ENCODE results near the gene PLPP4. TPM values are rescaled to one million over a fixed set of nuclear protein-coding genes. Genes with fewer than 3 reads are reported as not detected.

The PLPP4 gene
- total and polyA plus RNA-seq, 2 donors (not counting 3 experiments of a cell fraction or from before 2014, with no cell fraction given): 15.5 to 36.4 TPM

DNA sequence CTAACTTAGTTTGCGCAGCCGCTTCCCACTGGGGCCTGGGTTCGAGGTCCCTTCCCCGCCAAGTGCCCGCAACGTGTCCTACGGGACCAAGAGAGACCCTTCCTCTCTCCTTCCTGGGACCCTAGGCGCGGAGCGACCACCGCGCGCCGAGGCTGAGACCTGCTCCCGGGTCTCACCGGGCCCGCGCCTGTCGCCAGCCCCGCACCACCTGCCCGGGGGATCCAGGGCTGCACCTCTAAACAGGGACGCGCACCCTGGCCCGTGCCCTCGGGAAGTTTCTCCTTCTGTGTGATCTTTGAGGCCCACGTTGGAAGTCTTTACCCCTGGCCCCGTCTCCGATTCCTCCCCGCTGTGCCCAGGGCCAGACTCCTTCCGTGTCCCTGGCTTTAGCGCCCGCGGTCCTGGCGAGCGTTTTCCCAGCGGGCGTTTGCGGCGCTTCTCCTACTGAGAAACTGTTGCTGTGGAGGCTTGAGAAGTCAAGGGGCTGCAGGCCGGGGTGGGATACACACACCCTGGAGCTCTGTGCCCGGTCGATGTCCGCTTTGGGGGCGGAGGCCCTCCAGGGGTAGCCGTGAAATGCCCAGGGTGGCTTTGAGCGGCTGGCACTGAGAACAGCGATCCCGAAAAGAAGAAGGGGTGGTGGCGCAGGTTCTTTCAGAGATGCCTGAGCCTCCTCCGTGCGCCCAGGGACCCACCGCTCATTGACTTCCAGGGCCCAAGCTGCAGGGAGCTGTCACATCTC lies 575 bp downstream of the PLPP4 start:
- Histone ChIP-seq H3K27me3 (ENCODE audit: control insufficient read depth in 2 of 2, insufficient read depth in 2 of 2, low read length in 2 of 2) (peaks cover 0 to 3% of the 10 kb centered on the region in 2 experiments), H2AFZ (ENCODE audit: low read depth, low read length) (peak overlapping the region; percentile 63), H3K4me1 (ENCODE audit: control insufficient read depth, extremely low read depth, insufficient read depth, low read length) (peaks cover 45% of the 10 kb centered on the region), H3K9ac (replicated peaks; ENCODE audit: extremely low read depth, insufficient read depth, low read length) (peak overlapping the region; percentile 83), H3K4me2 (ENCODE audit: insufficient read depth, low read length) (peak overlapping the region; percentile 53), H4K20me1 (replicated peaks; ENCODE audit: control insufficient read depth, extremely low read depth, insufficient read depth, low read length) (no peaks in the 10 kb centered on the region), H3K9me1 (replicated peaks; ENCODE audit: control insufficient read depth, extremely low read depth, insufficient read depth, low read length) (no peaks in the 10 kb centered on the region), H3K79me2 (ENCODE audit: control insufficient read depth, insufficient read depth, low read length) (peaks cover 25% of the 10 kb centered on the region), H3K36me3 (ENCODE audit: control insufficient read depth in 2 of 2, extremely low read depth in 1 of 2, insufficient read depth in 2 of 2, low read length in 2 of 2) (no peaks in the 10 kb centered on the region), H3K27ac (ENCODE audit: insufficient read depth, low read depth, low read length) (peak overlapping the region; percentile 67), H3K4me3 (replicated peaks in 1 of 3; ENCODE audit: insufficient read depth in 1 of 3, low read depth in 1 of 3, low read length in 3 of 3) (peak overlapping the region; percentile 33 to 58 (median 50)), H3K9me3 (replicated peaks; ENCODE audit: control insufficient read depth, insufficient read depth, low read length) (no peaks in the 10 kb centered on the region)
- FAIRE-seq: no peak
- dilution Hi-C loops (cut with MboI; ENCODE audit: extremely low pct_ligation_motif_present, low sequenced_read_pairs) (no loop called here), intact Hi-C loops (cut with micrococcal nuclease) (loop anchor here (1.0 to 2.0 kb wide), 2 partner anchors 278 to 393 kb away; partner anchors contain the start of gene WDR11)
- ChIA-PET POLR2A (no interaction called here), CTCF (interaction anchor here (1.0 to 4.1 kb wide), 4 partner anchors 34 to 277 kb away, joined by 3 to 23 read pairs (median 6); no protein-coding TSS in a partner anchor)
- DNase-seq (ENCODE audit: low read depth, low spot score): no peak
- TF ChIP-seq FOS (IDR thresholded peaks at IDR 0.05; ENCODE audit: borderline replicate concordance, insufficient read depth, low read length) (no peak), POLR2AphosphoS5 (IDR thresholded peaks at IDR 0.05; ENCODE audit: insufficient read depth, low read depth, low read length) (no peak), GATA2 (IDR thresholded peaks at IDR 0.05; ENCODE audit: insufficient read depth, insufficient read length, low read depth, low read length) (no peak)
- no TSS peak for BruUV-seq (replicated peaks)

DNA sequence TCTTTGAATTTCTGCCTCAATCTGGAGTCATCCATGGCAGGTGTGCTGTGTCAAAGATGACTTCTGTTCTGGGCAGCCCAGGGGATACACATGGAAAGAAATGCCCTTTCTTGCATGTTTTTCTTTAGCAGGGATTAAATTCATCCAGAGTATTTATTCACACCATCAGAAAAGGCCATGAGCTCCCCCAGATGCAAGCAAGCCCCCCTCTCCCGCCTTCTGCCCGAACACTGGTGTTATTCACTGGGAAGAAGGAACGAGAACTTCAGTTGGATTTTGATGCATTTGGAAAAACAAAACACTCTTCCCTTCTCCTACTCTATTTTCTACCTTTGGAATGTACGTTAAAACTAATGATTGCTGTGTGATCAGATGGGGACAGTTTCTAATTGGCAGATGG lies 1.4 kb downstream of the PLPP4 start:
- POLR2A ChIA-PET: no interaction called here
- BruUV-seq (replicated peaks): TSS peak; percentile 28

More for the DNA sequence above, 1.4 kb downstream of the PLPP4 start:
- Histone ChIP-seq H3K79me2 (ENCODE audit: control insufficient read depth, insufficient read depth, low read length) (peaks cover 25% of the 10 kb centered on the region), H3K4me3 (replicated peaks in 1 of 3; ENCODE audit: insufficient read depth in 1 of 3, low read depth in 1 of 3, low read length in 3 of 3) (peak overlapping the region in 1 of 3 experiments; percentile 58), H3K9ac (replicated peaks; ENCODE audit: extremely low read depth, insufficient read depth, low read length) (peak overlapping the region; percentile 83), H3K9me1 (replicated peaks; ENCODE audit: control insufficient read depth, extremely low read depth, insufficient read depth, low read length) (no peaks in the 10 kb centered on the region), H3K36me3 (ENCODE audit: control insufficient read depth in 2 of 2, extremely low read depth in 1 of 2, insufficient read depth in 2 of 2, low read length in 2 of 2) (no peaks in the 10 kb centered on the region), H3K9me3 (replicated peaks; ENCODE audit: control insufficient read depth, insufficient read depth, low read length) (no peaks in the 10 kb centered on the region), H4K20me1 (replicated peaks; ENCODE audit: control insufficient read depth, extremely low read depth, insufficient read depth, low read length) (no peaks in the 10 kb centered on the region), H2AFZ (ENCODE audit: low read depth, low read length) (no peak overlapping the region), H3K27me3 (ENCODE audit: control insufficient read depth in 2 of 2, insufficient read depth in 2 of 2, low read length in 2 of 2) (peaks cover 0 to 2% of the 10 kb centered on the region in 2 experiments), H3K4me2 (ENCODE audit: insufficient read depth, low read length) (peak overlapping the region; percentile 53), H3K27ac (ENCODE audit: insufficient read depth, low read depth, low read length) (no peak overlapping the region), H3K4me1 (ENCODE audit: control insufficient read depth, extremely low read depth, insufficient read depth, low read length) (peaks cover 45% of the 10 kb centered on the region)
- DNase-seq (ENCODE audit: low read depth, low spot score) (no peak), FAIRE-seq (no peak)
- no peak for TF ChIP-seq GATA2 (IDR thresholded peaks at IDR 0.05; ENCODE audit: insufficient read depth, insufficient read length, low read depth, low read length)
- no peak for TF ChIP-seq CTCF (IDR thresholded peaks at IDR 0.05; ENCODE audit: extremely low read depth in 1 of 2, insufficient read depth in 1 of 2, low read depth in 1 of 2, low read length in 2 of 2)
- TF ChIP-seq MYC (IDR thresholded peaks at IDR 0.05; ENCODE audit: low read depth, low read length): no peak
- TF ChIP-seq JUN (IDR thresholded peaks at IDR 0.05; ENCODE audit: borderline replicate concordance, insufficient read depth, insufficient read length, low read depth): no peak
- TF ChIP-seq POLR2A (IDR thresholded peaks at IDR 0.05; ENCODE audit: low read depth, low read length): no peak
- no peak for TF ChIP-seq EZH2 (IDR thresholded peaks at IDR 0.05; ENCODE audit: borderline replicate concordance, low read depth, low read length, severe bottlenecking)
- dilution Hi-C loops (cut with MboI; ENCODE audit: extremely low pct_ligation_motif_present, low sequenced_read_pairs): no loop called here
- intact Hi-C loops (cut with micrococcal nuclease): no loop called here
- CTCF ChIA-PET: interaction anchor here (1.0 to 4.1 kb wide), 4 partner anchors 35 to 277 kb away, joined by 3 to 23 read pairs (median 6); no protein-coding TSS in a partner anchor
